Right cardiac atrium (tissue), 5 donors: Measurements from ENCODE around the gene MYMX. TPM values are rescaled to one million over a fixed set of nuclear protein-coding genes. Genes with fewer than 3 reads are reported as not detected.

Source experiments
- ATAC-seq, 2 donors: fragments of 200-7000 bp; cut with Tn5 transposase; one replicate each; pipeline versions ENCODE4 v1.8.0 to v1.9.1; 2020; ENCODE audit warnings: moderate library complexity in 2 of 2, mild to moderate bottlenecking in 1 of 2
- DNase-seq, 3 donors: peaks; one replicate each; pipeline ENCODE4 v3.0.0-alpha.2; 2020
- H3K27ac ChIP-seq: one replicate; pipeline ENCODE4 v1.5.1; 2013; ENCODE audit warnings: mild to moderate bottlenecking, low read length, control low read depth, moderate library complexity
- H3K27me3 ChIP-seq: one replicate; pipeline ENCODE4 v1.6.1; 2013; ENCODE audit not compliant: control insufficient read depth, insufficient read depth
- H3K4me1 ChIP-seq: one replicate; pipeline ENCODE4 v1.6.1; 2013; ENCODE audit warnings: low read length; ENCODE audit not compliant: control insufficient read depth, insufficient read depth
- H3K4me3 ChIP-seq: one replicate; pipeline ENCODE4 v1.5.1; 2013; ENCODE audit warnings: low read length, control low read depth
- H3K9me3 ChIP-seq: one replicate; pipeline ENCODE4 v1.6.1; 2013; ENCODE audit warnings: low read length; ENCODE audit not compliant: control insufficient read depth
- WGBS: extraction: QIAGEN DNeasy Blood & Tissue Kit; methylation state at CpG from one replicate; pipeline ENCODE4 v1.1.7; 2013; 5-methylcytosine and 5-hydroxymethylcytosine counted together
- intact Hi-C, 4 donors: fragments of 100-400 bp; cut with DNase I; formaldehyde crosslinking; loops; one replicate each; pipeline versions ENCODE4 v1.11.0 to v1.14.0; 2022 to 2023
- polyA plus RNA-seq: library from polyadenylated mRNA; stranded (reverse); fragments of 200-250 nt; gene quantifications from one replicate; pipeline ENCODE4 v1.2.3, GENCODE V29; 2013
- total RNA-seq, 4 donors: library from RNA; stranded (reverse); fragmentation: NEBNext Ultra II Directional; extraction: Animal tissue kit (Norgen Biotek cat#: 25700); gene quantifications; one replicate each; pipeline ENCODE4 v1.2.1, GENCODE V29; 2021
- donor health status: healthy with polysubstance abuse.
- donor health status: DM: no; HTN: yes; CAD: no.
- donor health status: DM: no; HTN: no; CAD: no.
- donor health status: DM: no; HTN: yes; CAD: no; lungs with severe emphysema.
- donor health status: DM: yes; HTN: yes; CAD: no.

MYMX gene
- total and polyA plus RNA-seq, 5 donors: 0.54 to 2.3 (median 0.83) TPM

- intact Hi-C loops: no loop called here
- H3K27me3 ChIP-seq: no peaks in the 10 kb centered on the region
- H3K9me3 ChIP-seq: no peaks in the 10 kb centered on the region
- ATAC-seq: no peak
- peak overlapping the region; percentile 77 for H3K27ac ChIP-seq
- peaks cover 27% of the 10 kb centered on the region for H3K4me1 ChIP-seq
- DNase-seq: no peak
- H3K4me3 ChIP-seq: no peak overlapping the region
- WGBS: 80% methylated on average over 4 of the region's 4 CpGs
These were observed 4.2 kb downstream of the MYMX start for GRCh38 chr6:44220913-44221290.

DNA sequence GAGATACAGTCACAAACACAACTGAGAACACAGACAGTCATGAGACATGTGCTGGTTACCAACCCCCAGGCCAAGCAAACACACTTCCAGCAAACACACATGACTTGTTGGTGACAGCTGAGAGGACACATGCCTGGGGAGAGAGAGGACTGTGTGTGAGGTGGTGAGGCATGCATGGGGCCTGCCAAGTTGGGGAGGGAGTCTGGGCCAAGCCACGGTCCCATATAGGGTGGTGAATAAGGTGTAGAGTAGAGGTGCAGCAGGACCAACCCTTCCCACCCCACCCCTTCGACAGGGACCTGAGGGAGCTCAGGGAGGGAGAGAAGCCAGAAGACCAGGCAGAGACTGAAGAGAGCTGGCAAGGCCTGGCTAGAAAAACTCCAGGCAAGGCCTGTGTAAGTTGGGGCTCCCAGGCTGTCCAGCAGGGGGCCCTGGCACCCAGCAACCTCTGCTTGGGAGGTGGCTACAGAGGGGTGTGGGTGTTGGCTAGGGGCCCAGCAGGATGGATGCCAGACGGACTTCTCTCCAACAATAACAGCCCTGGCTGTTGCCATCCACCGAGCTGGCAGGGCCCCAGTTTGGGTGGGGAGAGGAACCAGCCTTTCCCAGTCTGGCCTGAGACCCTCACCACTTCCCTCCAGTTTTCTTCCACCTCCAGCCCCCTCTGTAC lies 4.7 kb downstream of the MYMX start:
- WGBS: 6% methylated on average over 4 of the region's 4 CpGs
- no peaks in the 10 kb centered on the region for H3K27me3 ChIP-seq
- H3K4me3 ChIP-seq: no peak overlapping the region
- H3K27ac ChIP-seq: peak overlapping the region; percentile 77
- peaks cover 32% of the 10 kb centered on the region for H3K4me1 ChIP-seq
- ATAC-seq (peak; percentile 67 to 72), DNase-seq (peak; percentile 94 to 98 (median 97))
- H3K9me3 ChIP-seq: no peaks in the 10 kb centered on the region
- intact Hi-C loops: no loop called here

DNA sequence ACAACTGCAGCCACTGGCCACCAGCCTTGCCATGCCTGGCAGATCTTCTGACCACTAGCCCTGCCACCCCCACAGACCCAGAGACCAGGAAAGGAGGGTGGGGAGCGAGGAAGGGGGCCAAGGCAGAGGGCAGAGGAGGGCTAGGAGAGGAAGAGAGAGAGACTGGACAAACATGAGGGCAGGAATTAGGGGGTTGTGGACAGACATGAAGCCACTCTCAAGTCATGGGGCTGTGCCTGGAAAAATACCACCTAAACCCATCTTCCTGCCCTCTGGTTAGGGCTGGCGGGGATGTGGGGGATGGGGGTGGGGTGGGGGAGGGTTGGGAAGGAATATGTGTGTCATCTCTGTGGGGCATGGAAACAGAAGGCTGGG lies 5.2 kb downstream of the MYMX start:
- intact Hi-C loops: no loop called here
- WGBS: 46% methylated on average over 2 of the region's 2 CpGs
- H3K27ac ChIP-seq: peak overlapping the region; percentile 77
- H3K9me3 ChIP-seq: no peaks in the 10 kb centered on the region
- no peaks in the 10 kb centered on the region for H3K27me3 ChIP-seq
- H3K4me1 ChIP-seq: peaks cover 35% of the 10 kb centered on the region
- ATAC-seq: no peak
- H3K4me3 ChIP-seq: no peak overlapping the region
- DNase-seq: no peak

GRCh38 chr6:44222486-44223318 lies 6.0 kb downstream of the MYMX start:
- DNase-seq: peak in 2 of 3 donors; percentile 48 to 74
- intact Hi-C loops: no loop called here
- no peak for ATAC-seq

DNA sequence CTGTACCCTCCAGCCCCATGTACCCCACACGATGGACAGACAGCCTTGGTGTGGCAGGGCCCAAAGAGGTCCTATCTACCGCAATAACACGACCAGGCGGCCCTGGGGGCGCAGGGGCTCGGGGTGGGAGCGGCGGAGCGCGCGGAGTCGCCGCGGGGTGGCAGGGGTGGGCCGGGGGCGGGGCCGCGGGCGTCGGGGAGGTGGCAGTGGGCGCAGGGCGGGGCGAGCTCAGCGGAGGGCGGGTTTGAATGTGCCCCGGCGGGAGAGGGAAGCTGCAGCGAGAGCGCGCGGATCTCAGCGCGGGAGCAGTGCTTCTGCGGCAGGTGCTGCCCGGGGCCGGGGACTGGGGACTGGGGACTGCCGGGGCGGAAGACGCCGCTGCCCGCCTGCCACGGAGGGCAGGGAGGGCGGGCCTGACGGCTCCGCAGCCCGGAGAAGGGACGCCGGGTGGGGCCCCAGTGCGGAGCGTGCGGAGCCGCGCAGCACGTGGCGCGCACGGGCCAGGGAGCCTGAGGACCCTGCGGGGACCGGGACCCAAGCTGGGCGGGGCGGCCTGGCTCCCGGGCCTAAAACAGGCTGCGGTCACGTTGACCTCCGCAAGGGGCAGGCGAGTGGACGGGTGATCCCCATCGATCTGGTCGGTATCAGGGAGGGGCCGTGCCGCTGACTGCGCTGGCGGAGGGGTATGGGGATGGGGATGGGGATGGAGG lies 6.7 kb downstream of the MYMX start, which contains the start of gene SLC29A1:
Gene SLC29A1 (plus strand): TSS at position 277 of the 710 bp plus-strand sequence. CDS start 3,719 bp downstream, outside the sequence.
- DNase-seq (peak; percentile 74 to 94 (median 93)), ATAC-seq (peak; percentile 30 to 35)
- H3K27ac ChIP-seq: peak within 1 kb of the TSS; percentile 93
- H3K4me1 ChIP-seq: peaks cover 30% of the 10 kb centered on the region
- H3K9me3 ChIP-seq: no peaks in the 10 kb centered on the region
- H3K4me3 ChIP-seq: peak within 1 kb of the TSS; percentile 67
- no peaks in the 10 kb centered on the region for H3K27me3 ChIP-seq
- intact Hi-C loops: no loop called here
- WGBS: under 1% methylated on average over 73 of the region's 73 CpGs

More at GRCh38 chr6:44222486-44223318, 6.0 kb downstream of the MYMX start:
- 17% methylated on average over 26 of the region's 26 CpGs for WGBS
- Histone ChIP-seq H3K9me3 (no peaks in the 10 kb centered on the region), H3K27me3 (no peaks in the 10 kb centered on the region), H3K4me1 (peaks cover 30% of the 10 kb centered on the region), H3K4me3 (peak overlapping the region; percentile 67), H3K27ac (peak overlapping the region; percentile 93)

DNA sequence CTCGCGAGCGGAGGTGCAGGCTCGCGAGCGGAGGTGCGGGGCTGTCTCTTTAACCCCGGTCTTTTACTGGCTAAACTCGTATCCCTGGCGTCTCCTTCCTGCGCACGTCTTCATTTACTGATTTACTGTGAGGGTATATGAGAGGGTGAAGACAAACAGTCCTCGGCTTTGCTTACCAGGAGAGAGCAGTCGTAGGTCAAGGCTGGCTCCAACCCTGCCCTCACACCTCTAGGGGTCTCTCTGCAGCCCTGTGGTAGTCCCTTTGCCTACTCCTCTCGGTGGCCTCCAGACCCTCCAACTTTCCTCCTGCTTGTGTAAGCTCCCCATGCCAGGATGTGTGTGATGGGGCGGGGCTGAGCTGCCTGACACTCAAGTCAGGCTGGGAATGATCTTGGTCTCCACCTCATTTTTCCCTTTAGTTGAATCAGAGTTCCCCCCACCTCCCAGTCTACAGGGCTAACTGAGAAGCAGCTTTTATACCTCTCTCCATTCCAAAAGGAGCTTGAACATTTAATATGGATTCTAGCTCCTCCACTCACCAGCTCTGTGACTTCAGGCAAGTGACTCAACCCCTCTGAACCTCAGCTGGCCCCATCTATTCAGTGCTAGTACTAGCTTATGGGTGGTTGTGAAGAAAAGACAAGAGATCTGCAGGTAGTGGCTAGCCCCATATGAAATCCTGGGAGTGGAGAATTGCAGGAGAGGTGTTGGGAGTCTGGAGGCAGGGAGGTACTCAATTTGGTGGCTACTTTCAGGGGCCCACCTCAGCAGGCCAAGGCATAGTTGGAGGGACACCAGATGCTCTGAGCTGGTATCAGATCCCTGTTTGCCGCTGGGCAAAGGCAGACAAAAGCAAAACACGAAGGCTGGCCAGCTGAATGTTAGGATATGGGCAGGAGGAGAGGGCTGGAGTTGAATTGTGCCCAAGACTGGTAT lies 7.6 kb downstream of the MYMX start:
- Histone ChIP-seq H3K27ac (peak overlapping the region; percentile 68), H3K9me3 (no peaks in the 10 kb centered on the region), H3K27me3 (no peaks in the 10 kb centered on the region), H3K4me3 (peak overlapping the region; percentile 67), H3K4me1 (peaks cover 30% of the 10 kb centered on the region)
- 8% methylated on average over 18 of the region's 18 CpGs for WGBS
- intact Hi-C loops: no loop called here
- no peak for ATAC-seq
- peak in 2 of 3 donors; percentile 66 to 70 for DNase-seq

GRCh38 chr6:44224965-44225305 lies 8.2 kb downstream of the MYMX start:
- intact Hi-C loops: no loop called here
- ATAC-seq (no peak), DNase-seq (peak in 1 of 3 donors; percentile 1)
- H3K9me3 ChIP-seq: no peaks in the 10 kb centered on the region
- H3K27me3 ChIP-seq: no peaks in the 10 kb centered on the region
- peaks cover 30% of the 10 kb centered on the region for H3K4me1 ChIP-seq
- WGBS: 89% methylated on average over 4 of the region's 4 CpGs
- no peak overlapping the region for H3K4me3 ChIP-seq
- H3K27ac ChIP-seq: no peak overlapping the region

GRCh38 chr6:44225579-44226325 lies 9.0 kb downstream of the MYMX start:
- intact Hi-C loops: no loop called here
- Histone ChIP-seq H3K4me1 (peaks cover 30% of the 10 kb centered on the region), H3K27me3 (no peaks in the 10 kb centered on the region), H3K27ac (peak overlapping the region; percentile 91), H3K4me3 (no peak overlapping the region), H3K9me3 (no peaks in the 10 kb centered on the region)
- WGBS: 70% methylated on average over 8 of the region's 8 CpGs
- DNase-seq (peak in 2 of 3 donors; percentile 41 to 44), ATAC-seq (no peak)

DNA sequence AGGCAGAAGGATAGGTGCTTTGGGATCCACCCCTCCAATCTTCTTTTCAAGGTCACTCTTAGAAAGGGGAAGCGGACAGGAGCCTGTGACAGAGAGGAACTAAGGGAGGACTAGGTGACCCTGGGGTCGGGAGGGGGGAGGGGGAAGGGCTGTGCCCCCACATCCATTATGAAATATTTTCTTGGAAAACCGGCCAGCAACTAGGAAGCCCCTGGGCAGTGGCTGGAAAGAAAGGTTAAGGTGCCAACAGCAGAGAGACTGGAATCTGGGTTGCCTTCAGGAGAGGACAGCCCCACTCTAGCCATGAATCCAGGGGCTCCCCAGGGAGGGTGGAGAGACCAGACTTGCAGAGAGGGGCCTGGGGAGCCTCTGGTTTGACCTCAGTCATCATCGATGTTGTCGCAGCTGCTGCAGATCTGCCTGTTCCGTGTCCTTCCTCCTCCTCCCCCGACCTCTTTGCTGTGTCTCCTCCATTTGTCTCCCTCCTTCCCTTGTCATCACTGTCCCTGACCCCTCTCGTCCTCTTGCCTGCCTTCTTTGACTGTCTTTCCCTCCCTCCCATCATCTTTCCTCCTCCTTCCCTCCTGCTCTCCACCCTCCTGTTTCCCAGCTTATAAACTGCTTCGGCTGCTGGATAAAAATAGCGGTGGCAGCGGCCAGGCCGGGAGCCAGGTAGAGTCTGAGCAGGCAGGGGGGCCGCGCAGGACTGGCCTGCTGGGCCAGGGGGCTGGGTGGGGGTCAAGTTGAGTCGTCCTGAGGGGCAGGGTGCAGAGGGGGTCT lies 9.8 kb downstream of the MYMX start:
- Histone ChIP-seq H3K9me3 (no peaks in the 10 kb centered on the region), H3K4me1 (peaks cover 30% of the 10 kb centered on the region), H3K27ac (peak overlapping the region; percentile 91), H3K4me3 (peak overlapping the region; percentile 1), H3K27me3 (no peaks in the 10 kb centered on the region)
- DNase-seq (peak in 2 of 3 donors; percentile 79 to 80), ATAC-seq (peak in 1 of 2 donors; percentile 2)
- intact Hi-C loops: no loop called here
- 30% methylated on average over 15 of the region's 15 CpGs for WGBS
